HL-60 (cell line): ENCODE results near the gene PBX3.

Experiments used
- CTCF ChIP-seq: IDR thresholded peaks from one replicate; pipeline ENCODE4 v1.5.1; 2011; ENCODE audit warnings: low read length, control low read depth, inconsistent platforms; ENCODE audit not compliant: insufficient read depth
- GABPA ChIP-seq: IDR thresholded peaks from 2 replicates; pipeline ENCODE4 v1.6.1; 2012; ENCODE audit warnings: low read depth
- POLR2AphosphoS5 ChIP-seq: IDR thresholded peaks from 2 replicates; pipeline ENCODE4 v1.6.1; 2012; ENCODE audit warnings: low read depth
- REST ChIP-seq: IDR thresholded peaks from 2 replicates; pipeline ENCODE4 v1.6.1; 2012; ENCODE audit warnings: low read depth; ENCODE audit not compliant: insufficient replicate concordance
- SPI1 ChIP-seq: IDR thresholded peaks from 2 replicates; pipeline ENCODE4 v1.6.1; 2012; ENCODE audit warnings: low read depth, mild to moderate bottlenecking, borderline replicate concordance

- TF ChIP-seq CTCF (no peak), REST (no peak), POLR2AphosphoS5 (no peak), SPI1 (no peak), GABPA (no peak)
Measured at GRCh38 chr9:125726456-125727132, 20.6 kb upstream of the PBX3 start.
